Amniotic stem cell (primary cell): ENCODE data around the gene CASP2.

Experiments used
- DNase-seq: peaks from one replicate; lab custom pipeline; 2025; lab: John Stamatoyannopoulos, UW

The CASP2 gene

GRCh38 chr7:143299346-143299745 lies 11.2 kb downstream of the CASP2 start:
- no peak for DNase-seq

GRCh38 chr7:143299840-143300239 lies 11.7 kb downstream of the CASP2 start:
- no peak for DNase-seq

GRCh38 chr7:143300959-143301935 lies 13.1 kb downstream of the CASP2 start:
- no peak for DNase-seq

GRCh38 chr7:143303733-143304132 lies 15.6 kb downstream of the CASP2 start:
- no peak for DNase-seq

GRCh38 chr7:143304938-143305337 lies 16.8 kb downstream of the CASP2 start:
- no peak for DNase-seq

GRCh38 chr7:143305423-143306070 lies 17.4 kb downstream of the CASP2 start:
- no peak for DNase-seq

- DNase-seq: no peak
These were observed 20.5 kb downstream of the CASP2 start for GRCh38 chr7:143308632-143309031.

- no peak for DNase-seq
These were observed 26.0 kb downstream of the CASP2 start for GRCh38 chr7:143314127-143314526.

DNA sequence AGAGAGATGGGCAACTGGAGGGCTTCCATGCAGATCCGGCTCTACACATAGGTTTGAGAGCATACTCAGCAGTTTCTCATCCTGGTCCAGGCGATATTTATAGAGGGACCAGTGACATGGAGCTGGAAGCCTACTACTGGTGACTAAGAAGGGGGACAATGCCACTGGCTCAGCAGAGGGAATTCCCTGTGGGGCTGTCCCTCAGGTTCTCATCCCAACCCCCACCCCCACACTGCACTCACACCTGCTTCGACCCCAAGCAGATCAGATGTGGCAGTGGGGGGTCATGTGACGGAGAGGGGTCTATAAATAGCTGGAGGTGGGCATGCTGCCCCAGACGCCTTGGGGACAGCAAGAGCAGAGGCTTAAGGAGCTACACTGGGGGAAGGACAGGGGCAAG lies 27.6 kb downstream of the CASP2 start, which contains the start of gene CLCN1:
CLCN1 (plus strand) TSS at position 336 of the 400 bp plus-strand sequence. CDS start 102 bp downstream, outside the sequence.
- DNase-seq: no peak

DNA sequence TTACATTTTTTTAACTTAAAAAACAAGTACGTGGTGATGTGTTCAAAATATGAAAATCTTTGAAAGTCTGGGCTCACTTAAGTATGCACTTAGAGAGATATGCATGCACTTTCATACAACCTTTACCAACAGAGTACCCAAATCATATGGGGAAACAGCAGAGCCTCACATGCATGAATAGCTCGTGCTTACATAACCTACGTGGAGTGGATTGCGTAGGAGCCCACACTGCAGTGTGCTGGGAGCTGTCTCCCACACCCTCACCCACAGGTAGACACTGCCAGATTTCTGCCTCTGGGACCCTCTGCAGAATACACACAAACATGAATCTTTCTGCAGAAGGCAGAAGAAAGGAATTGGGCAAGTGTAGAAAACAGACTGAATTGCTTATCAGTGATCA lies 28.3 kb downstream of the CASP2 start:
- no peak for DNase-seq

- no peak for DNase-seq
These were observed 30.5 kb downstream of the CASP2 start for GRCh38 chr7:143318661-143319060.

- no peak for DNase-seq
These were observed 32.5 kb downstream of the CASP2 start for GRCh38 chr7:143320620-143321019.

DNA sequence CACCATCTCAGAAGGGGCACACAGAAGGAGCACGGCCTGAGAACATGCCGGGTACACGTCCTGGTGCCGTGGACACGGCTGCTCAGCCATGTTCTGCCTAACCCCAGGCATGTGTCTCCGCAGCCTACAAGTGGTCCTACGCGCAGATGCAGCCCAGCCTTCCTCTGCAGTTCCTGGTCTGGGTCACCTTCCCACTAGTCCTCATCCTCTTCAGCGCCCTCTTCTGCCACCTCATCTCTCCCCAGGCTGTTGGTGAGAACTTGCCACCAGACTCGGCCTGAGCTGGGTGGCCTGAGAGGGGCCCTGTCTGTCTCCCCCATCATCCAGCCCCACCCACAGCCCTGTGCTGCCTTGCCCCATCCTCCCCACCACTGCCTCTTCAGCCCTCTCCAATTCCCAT lies 33.1 kb downstream of the CASP2 start:
- no peak for DNase-seq

GRCh38 chr7:143321734-143322133 lies 33.6 kb downstream of the CASP2 start:
- no peak for DNase-seq

- DNase-seq: no peak
These were observed 34.8 kb downstream of the CASP2 start for GRCh38 chr7:143322760-143323633.

- no peak for DNase-seq
These were observed 35.5 kb downstream of the CASP2 start for GRCh38 chr7:143323653-143324052.

DNA sequence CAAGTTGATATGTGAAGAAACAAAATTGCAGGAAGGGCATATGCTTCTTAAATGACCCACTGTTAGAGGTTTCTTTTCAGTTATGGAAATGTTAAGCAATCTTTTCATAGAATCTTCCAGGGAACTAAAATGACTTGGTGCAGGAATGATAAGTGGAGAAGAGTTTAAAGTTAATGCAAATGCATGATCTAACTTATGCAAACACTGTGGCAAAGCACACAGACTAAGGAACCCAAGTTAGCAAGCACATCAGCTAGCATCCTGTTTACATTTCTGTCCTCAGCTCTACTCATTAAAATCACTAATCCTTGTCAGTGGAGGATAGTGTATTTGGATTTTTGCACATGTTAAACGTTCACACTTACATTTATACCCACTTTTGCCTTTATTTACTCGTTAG lies 37.1 kb downstream of the CASP2 start:
- no peak for DNase-seq

DNA sequence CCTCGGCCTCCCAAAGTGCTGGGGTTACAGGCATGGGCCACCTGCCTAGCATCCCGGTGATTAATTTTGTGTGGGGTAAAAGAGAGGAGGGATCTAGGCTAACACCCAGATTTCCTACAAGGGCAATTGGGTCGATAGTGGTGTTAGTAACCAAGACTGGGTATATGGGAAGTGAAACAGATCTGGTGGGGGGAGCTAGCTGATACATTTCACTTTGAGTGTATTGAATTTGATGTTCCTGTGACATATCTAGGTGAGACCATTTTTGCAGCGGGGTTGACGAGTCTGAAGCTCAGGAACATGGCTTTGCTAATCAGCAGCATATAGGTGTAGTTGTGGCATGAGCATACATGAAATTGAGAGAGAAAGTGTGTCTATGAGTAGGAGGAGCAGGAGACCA lies 39.8 kb downstream of the CASP2 start:
- no peak for DNase-seq

DNA sequence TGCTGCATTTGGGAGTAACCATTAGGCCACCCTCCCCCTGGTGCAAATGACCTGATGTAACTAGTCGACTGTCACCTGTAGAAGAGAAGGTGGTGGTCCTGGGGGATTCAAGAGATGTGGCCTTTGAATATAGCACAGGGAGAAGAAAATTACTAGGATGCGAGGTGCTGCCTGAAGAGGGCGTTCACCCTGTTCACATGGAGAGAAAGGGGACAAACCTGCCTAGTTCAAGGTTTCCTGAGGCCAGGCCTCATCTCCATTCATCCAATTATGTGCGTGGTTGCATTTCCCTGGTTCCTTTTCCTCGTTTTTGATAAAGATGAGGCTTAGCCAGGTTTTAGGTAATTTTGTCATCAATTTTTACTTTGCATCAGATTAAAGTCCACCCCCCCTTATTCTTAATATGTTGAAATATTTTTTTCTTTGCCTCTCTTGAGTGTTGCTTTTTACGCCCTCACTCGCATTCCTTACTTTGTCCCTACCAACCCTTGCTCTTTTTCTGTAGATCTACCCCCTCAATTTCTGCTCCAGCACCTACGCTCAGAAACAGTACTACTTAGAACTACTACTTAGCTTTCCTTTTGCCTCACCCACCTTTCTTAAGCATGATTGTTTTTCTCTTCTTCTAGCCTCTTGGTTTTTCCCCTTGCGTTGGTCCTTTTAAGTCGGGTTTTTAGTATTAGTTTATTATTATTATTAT lies 41.5 kb downstream of the CASP2 start:
- no peak for DNase-seq

- DNase-seq: peak; percentile 67
These were observed 43.1 kb downstream of the CASP2 start for GRCh38 chr7:143331179-143331801.

GRCh38 chr7:143334244-143334643 lies 46.1 kb downstream of the CASP2 start:
- no peak for DNase-seq
